Endothelial cell of umbilical vein (primary cell): ENCODE results near the gene FABP2.
"Not testable (repeated sequence)": the region's sequence is repeated elsewhere in the genome, so short reads cannot be mapped to it uniquely, and the experiment has no call there.

ENCODE experiments used
- CTCF ChIP-seq, 2 donors: IDR thresholded peaks; 1 replicate in 1 of 2; 2 replicates in 1 of 2; pipeline ENCODE4 v1.5.1; 2011; ENCODE audit warnings: low read length in 2 of 2, mild to moderate bottlenecking in 2 of 2, moderate library complexity in 2 of 2, control low read depth in 1 of 2, inconsistent platforms in 1 of 2, low read depth in 1 of 2; ENCODE audit not compliant: insufficient read depth in 1 of 2; ENCODE audit errors: extremely low read depth in 1 of 2
- EZH2 ChIP-seq: IDR thresholded peaks from 2 replicates; pipeline ENCODE4 v1.6.1; 2012; ENCODE audit warnings: borderline replicate concordance, low read depth, mild to moderate bottlenecking, moderate library complexity, low read length, inconsistent platforms; ENCODE audit not compliant: severe bottlenecking
- GATA2 ChIP-seq: IDR thresholded peaks from 2 replicates; pipeline ENCODE4 v1.7.0; 2011; ENCODE audit warnings: low read depth, mild to moderate bottlenecking, moderate library complexity, mixed read lengths, low read length; ENCODE audit not compliant: insufficient read length, insufficient read depth
- JUN ChIP-seq: IDR thresholded peaks from 2 replicates; pipeline ENCODE4 v1.6.1; 2011; ENCODE audit warnings: borderline replicate concordance, low read depth; ENCODE audit not compliant: insufficient read length, insufficient read depth
- MAX ChIP-seq: IDR thresholded peaks from 2 replicates; pipeline ENCODE4 v1.6.1; 2011; ENCODE audit not compliant: insufficient read depth, insufficient read length
- MYC ChIP-seq: IDR thresholded peaks from one replicate; pipeline ENCODE4 v1.6.1; 2011; ENCODE audit warnings: mild to moderate bottlenecking, low read depth, low read length
- POLR2A ChIP-seq: IDR thresholded peaks from 2 replicates; pipeline ENCODE4 v1.6.1; 2012; ENCODE audit warnings: low read depth, mild to moderate bottlenecking, control low read depth, low read length
- POLR2AphosphoS5 ChIP-seq: IDR thresholded peaks from 2 replicates; pipeline ENCODE4 v1.6.1; 2012; ENCODE audit warnings: low read depth, mild to moderate bottlenecking, control low read depth, low read length, moderate library complexity; ENCODE audit not compliant: insufficient read depth

GRCh38 chr4:119364203-119364602 is 42.3 kb upstream of the FABP2 start:
- TF ChIP-seq CTCF (IDR thresholded peaks at IDR 0.05; ENCODE audit: extremely low read depth in 1 of 2, insufficient read depth in 1 of 2, low read depth in 1 of 2, low read length in 2 of 2); EZH2; MYC; POLR2AphosphoS5; POLR2A; GATA2; JUN; MAX: not testable (repeated sequence)
